MM.1S (cell line): Measurements from ENCODE around the gene TMEM132D.
"Not testable (repeated sequence)": the region's sequence is repeated elsewhere in the genome, so short reads cannot be mapped to it uniquely, and the experiment has no call there.

ENCODE experiments used
- DNase-seq: peaks from one replicate; pipeline ENCODE4 v3.0.0-alpha.2; 2015
- H2AFZ ChIP-seq: fragments of 300-600 bp; sonication (generic); 2 replicates; pipeline ENCODE4 v1.6.0; 2016; ENCODE audit warnings: antibody characterized with exemption, low read length
- H3F3A ChIP-seq: fragments of 300-600 bp; sonication (generic); 2 replicates; pipeline ENCODE4 v1.6.1; 2016; ENCODE audit warnings: mild to moderate bottlenecking, antibody characterized with exemption, low read length, moderate library complexity, mixed read lengths; ENCODE audit not compliant: insufficient read depth
- H3K27ac ChIP-seq: fragments of 300-600 bp; sonication (generic); 2 replicates; pipeline ENCODE4 v1.5.1; 2016; ENCODE audit warnings: mild to moderate bottlenecking, low read length
- H3K27me3 ChIP-seq: fragments of 300-600 bp; sonication (generic); replicated peaks from 2 replicates; pipeline ENCODE4 v1.6.0; 2016; ENCODE audit warnings: low read length; ENCODE audit not compliant: insufficient read depth
- H3K36me3 ChIP-seq: fragments of 300-600 bp; sonication (generic); replicated peaks from 2 replicates; pipeline ENCODE4 v1.6.1; 2016; ENCODE audit warnings: mild to moderate bottlenecking, low read length, mixed read lengths; ENCODE audit not compliant: insufficient read depth
- H3K4me1 ChIP-seq: fragments of 300-600 bp; sonication (generic); 2 replicates; pipeline ENCODE4 v1.6.1; 2016; ENCODE audit warnings: low read length, mixed read lengths
- H3K4me2 ChIP-seq: fragments of 300-600 bp; sonication (generic); 2 replicates; pipeline ENCODE4 v1.6.0; 2016; ENCODE audit warnings: low read depth, low read length
- H3K4me3 ChIP-seq: fragments of 300-600 bp; sonication (generic); 2 replicates; pipeline ENCODE4 v1.5.1; 2016; ENCODE audit warnings: low read length, mixed read lengths
- H3K79me2 ChIP-seq: fragments of 300-600 bp; sonication (generic); 2 replicates; pipeline ENCODE4 v1.6.1; 2016; ENCODE audit warnings: mixed run types, low read length, mixed read lengths
- H3K9ac ChIP-seq: fragments of 300-600 bp; sonication (generic); 2 replicates; pipeline ENCODE4 v1.6.1; 2016; ENCODE audit warnings: low read length, mixed read lengths
- H3K9me2 ChIP-seq: fragments of 300-600 bp; sonication (generic); replicated peaks from 2 replicates; pipeline ENCODE4 v1.6.1; 2016; ENCODE audit warnings: mild to moderate bottlenecking, low read length, mixed read lengths; ENCODE audit not compliant: insufficient read depth
- H3K9me3 ChIP-seq: fragments of 300-600 bp; sonication (generic); replicated peaks from 2 replicates; pipeline ENCODE4 v1.6.1; 2016; ENCODE audit warnings: mild to moderate bottlenecking, low read length, mixed read lengths; ENCODE audit not compliant: insufficient read depth
- H4K20me1 ChIP-seq: fragments of 300-600 bp; sonication (generic); 2 replicates; pipeline ENCODE4 v1.6.1; 2016; ENCODE audit warnings: mild to moderate bottlenecking, low read length, moderate library complexity, mixed read lengths; ENCODE audit not compliant: insufficient read depth
- CTCF ChIP-seq: fragments of 300-600 bp; sonication (generic); IDR thresholded peaks from 2 replicates; pipeline ENCODE4 v1.5.1; 2016; ENCODE audit warnings: antibody characterized with exemption, low read length, mixed read lengths
- EZH2 ChIP-seq: fragments of 300-600 bp; sonication (generic); optimal IDR thresholded peaks from 2 replicates; pipeline ENCODE3; 2017; ENCODE audit warnings: low read depth, mild to moderate bottlenecking, antibody characterized with exemption, low read length, mixed read lengths
- EZH2phosphoT487 ChIP-seq: fragments of 300-600 bp; sonication (generic); IDR thresholded peaks from 2 replicates; pipeline ENCODE4 v1.6.1; 2018; ENCODE audit warnings: antibody characterized with exemption, low read length

TMEM132D gene

GRCh38 chr12:129052373-129052772 is 851.5 kb downstream of the TMEM132D start:
- Histone ChIP-seq H3K36me3 (no peaks in the 10 kb centered on the region), H4K20me1 (no peaks in the 10 kb centered on the region), H3K4me3 (no peak overlapping the region), H3K79me2 (no peaks in the 10 kb centered on the region), H2AFZ (no peak overlapping the region), H3K4me1 (no peaks in the 10 kb centered on the region), H3K27me3 (no peaks in the 10 kb centered on the region), H3K27ac (no peak overlapping the region), H3K9ac (no peak overlapping the region), H3F3A (no peaks in the 10 kb centered on the region), H3K9me2 (no peaks in the 10 kb centered on the region), H3K9me3 (no peaks in the 10 kb centered on the region), H3K4me2 (no peak overlapping the region)
- DNase-seq = no peak
- TF ChIP-seq EZH2 (no peak), EZH2phosphoT487 (no peak), CTCF (no peak)

GRCh38 chr12:129049917-129050316 is 853.9 kb downstream of the TMEM132D start:
- H3F3A ChIP-seq = no peaks in the 10 kb centered on the region
- no peaks in the 10 kb centered on the region for H3K27me3 ChIP-seq
- H3K4me2 ChIP-seq = no peak overlapping the region
- no peak for TF ChIP-seq CTCF
- TF ChIP-seq EZH2phosphoT487 = no peak
- no peak for TF ChIP-seq EZH2
- H3K9ac ChIP-seq = no peak overlapping the region
- H3K79me2 ChIP-seq = no peaks in the 10 kb centered on the region
- H3K27ac ChIP-seq = no peak overlapping the region
- no peaks in the 10 kb centered on the region for H3K4me1 ChIP-seq
- DNase-seq = peak; percentile 6
- H3K36me3 ChIP-seq = no peaks in the 10 kb centered on the region
- H3K4me3 ChIP-seq = no peak overlapping the region
- H3K9me3 ChIP-seq = no peaks in the 10 kb centered on the region
- no peaks in the 10 kb centered on the region for H4K20me1 ChIP-seq
- no peak overlapping the region for H2AFZ ChIP-seq
- no peaks in the 10 kb centered on the region for H3K9me2 ChIP-seq

- H3K9me2 ChIP-seq, H3K9ac ChIP-seq, H2AFZ ChIP-seq, H4K20me1 ChIP-seq, H3K27ac ChIP-seq, H3K27me3 ChIP-seq, H3K36me3 ChIP-seq, H3K4me3 ChIP-seq, H3K4me1 ChIP-seq, H3K4me2 ChIP-seq, DNase-seq, H3K79me2 ChIP-seq, H3F3A ChIP-seq, H3K9me3 ChIP-seq: not testable (repeated sequence)
Observed at GRCh38 chr12:129043334-129043733, 860.5 kb downstream of the TMEM132D start.

GRCh38 chr12:129036135-129036534 is 867.7 kb downstream of the TMEM132D start:
- no peak for DNase-seq
- Histone ChIP-seq H3K9me3 (no peaks in the 10 kb centered on the region), H3K9me2 (no peaks in the 10 kb centered on the region), H3K9ac (no peak overlapping the region), H4K20me1 (no peaks in the 10 kb centered on the region), H3K79me2 (no peaks in the 10 kb centered on the region), H3F3A (no peaks in the 10 kb centered on the region), H3K27ac (no peak overlapping the region), H3K27me3 (no peaks in the 10 kb centered on the region), H3K4me2 (no peak overlapping the region), H3K4me3 (no peak overlapping the region), H2AFZ (no peak overlapping the region), H3K4me1 (no peaks in the 10 kb centered on the region), H3K36me3 (no peaks in the 10 kb centered on the region)
- TF ChIP-seq CTCF (no peak), EZH2phosphoT487 (no peak), EZH2 (no peak)
